DOHH2 (cell line): ENCODE results near the gene DAZAP1.

Experiments used
- H3F3A ChIP-seq: fragments of 200-600 bp; sonication (generic), shearing (Covaris generic); 2 replicates; pipeline ENCODE4 v1.6.0; 2016; ENCODE audit warnings: antibody characterized with exemption, mild to moderate bottlenecking; ENCODE audit not compliant: control insufficient read depth, insufficient read depth
- H3K27ac ChIP-seq: fragments of 200-600 bp; sonication (generic); 2 replicates; pipeline ENCODE4 v1.5.1; 2014; ENCODE audit warnings: low read depth, mild to moderate bottlenecking, low read length, moderate library complexity
- H3K27me3 ChIP-seq: fragments of 200-600 bp; sonication (generic); 2 replicates; pipeline ENCODE4 v1.6.1; 2014; ENCODE audit warnings: mild to moderate bottlenecking, low read length, mixed read lengths; ENCODE audit not compliant: control insufficient read depth
- H3K36me3 ChIP-seq: fragments of 200-600 bp; sonication (generic); 2 replicates; pipeline ENCODE4 v1.6.1; 2014; ENCODE audit warnings: mild to moderate bottlenecking, low read length, moderate library complexity, mixed read lengths; ENCODE audit not compliant: control insufficient read depth
- H3K4me1 ChIP-seq: fragments of 200-600 bp; sonication (generic); 2 replicates; pipeline ENCODE4 v1.6.1; 2014; ENCODE audit warnings: mild to moderate bottlenecking, low read length, mixed read lengths; ENCODE audit not compliant: control insufficient read depth
- H3K4me2 ChIP-seq: fragments of 200-600 bp; sonication (generic); 2 replicates; pipeline ENCODE4 v1.6.0; 2014; ENCODE audit warnings: mild to moderate bottlenecking, low read length, moderate library complexity
- H3K4me3 ChIP-seq: fragments of 200-600 bp; sonication (generic); 2 replicates; pipeline ENCODE4 v1.5.1; 2014; ENCODE audit warnings: mild to moderate bottlenecking, low read length, mixed read lengths
- H3K79me2 ChIP-seq: fragments of 200-600 bp; sonication (generic); 2 replicates; pipeline ENCODE4 v1.6.1; 2014; ENCODE audit warnings: mild to moderate bottlenecking, low read length, mixed read lengths; ENCODE audit not compliant: control insufficient read depth
- H3K9me2 ChIP-seq: fragments of 200-600 bp; sonication (generic); replicated peaks from 2 replicates; pipeline ENCODE4 v1.6.1; 2014; ENCODE audit warnings: mild to moderate bottlenecking, low read length, mixed read lengths; ENCODE audit not compliant: control insufficient read depth
- H3K9me3 ChIP-seq: fragments of 200-600 bp; sonication (generic); 2 replicates; pipeline ENCODE4 v1.6.1; 2014; ENCODE audit warnings: antibody characterized with exemption, low read length, mixed read lengths; ENCODE audit not compliant: control insufficient read depth, insufficient read depth
- H4K20me1 ChIP-seq: fragments of 200-600 bp; sonication (generic); 2 replicates; pipeline ENCODE4 v1.6.0; 2014; ENCODE audit warnings: low read depth, mild to moderate bottlenecking, antibody characterized with exemption, low read length, moderate library complexity; ENCODE audit not compliant: control insufficient read depth, insufficient read depth
- CTCF ChIP-seq: fragments of 200-600 bp; sonication (generic); IDR thresholded peaks from one replicate; pipeline ENCODE4 v1.5.1; 2014; ENCODE audit warnings: antibody characterized with exemption, mild to moderate bottlenecking, low read depth, low read length; ENCODE audit not compliant: poor library complexity, severe bottlenecking
- EZH2phosphoT487 ChIP-seq: fragments of 200-600 bp; sonication (generic); IDR thresholded peaks from 2 replicates; pipeline ENCODE4 v1.6.1; 2017; ENCODE audit warnings: borderline replicate concordance, mild to moderate bottlenecking, antibody characterized with exemption, low read length, moderate library complexity, mixed read lengths

The DAZAP1 gene

GRCh38 chr19:1423436-1424191 lies 16.2 kb downstream of the DAZAP1 start:
- no peaks in the 10 kb centered on the region; the same call in 1 of the 2 replicates for H4K20me1 ChIP-seq
- no peak overlapping the region for H3K4me3 ChIP-seq
- H3K9me2 ChIP-seq, result no peaks in the 10 kb centered on the region
- no peaks in the 10 kb centered on the region for H3K9me3 ChIP-seq
- no peaks in the 10 kb centered on the region for H3F3A ChIP-seq
- H3K4me2 ChIP-seq, result no peak overlapping the region
- H3K27ac ChIP-seq, result no peak overlapping the region
- no peaks in the 10 kb centered on the region for H3K4me1 ChIP-seq
- peaks cover 95% of the 10 kb centered on the region for H3K36me3 ChIP-seq
- TF ChIP-seq EZH2phosphoT487 (no peak), CTCF (no peak)
- H3K27me3 ChIP-seq, result no peaks in the 10 kb centered on the region
- peaks cover 77% of the 10 kb centered on the region for H3K79me2 ChIP-seq

DNA sequence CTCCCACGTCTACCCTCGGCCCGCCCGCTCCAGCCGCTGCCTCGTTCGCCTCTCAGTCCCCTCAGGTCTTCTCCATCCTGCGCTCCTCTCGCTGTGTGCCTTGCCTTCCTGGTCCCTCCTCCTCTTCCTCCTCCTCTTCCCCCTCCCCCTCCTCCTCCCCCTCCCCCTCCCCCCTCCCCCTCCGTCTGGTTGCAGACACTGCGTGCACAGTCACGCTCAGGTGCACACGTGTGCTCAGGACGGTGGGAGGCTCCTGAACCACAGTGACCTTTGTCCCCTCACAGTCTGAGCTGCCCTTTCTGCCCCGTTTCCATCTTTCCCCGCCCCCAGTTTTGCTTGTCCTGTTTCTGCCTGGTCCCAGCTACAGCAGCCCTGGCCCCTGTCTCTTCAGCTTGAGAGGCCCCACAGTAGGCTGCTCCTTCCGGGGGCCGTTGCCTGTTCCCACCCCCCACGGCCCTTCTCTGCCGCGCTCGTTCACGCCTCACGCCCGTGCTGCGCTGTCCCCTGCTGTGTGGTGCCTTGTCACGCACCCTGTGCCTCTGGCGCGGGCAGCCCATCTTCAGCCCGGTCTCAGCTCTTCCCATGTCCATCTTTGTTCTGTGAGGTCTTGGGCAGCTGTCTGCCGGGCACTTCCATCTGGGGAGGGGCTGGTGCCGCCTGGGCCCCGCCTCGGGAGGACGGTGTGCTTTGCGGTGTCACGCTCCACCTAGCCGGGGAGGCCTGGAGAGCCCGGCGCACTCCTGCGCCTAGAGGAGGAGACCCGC lies 17.0 kb downstream of the DAZAP1 start:
- H3K79me2 ChIP-seq, result peaks cover 70% of the 10 kb centered on the region
- no peaks in the 10 kb centered on the region for H3F3A ChIP-seq
- H3K27ac ChIP-seq, result no peak overlapping the region
- no peak overlapping the region for H3K4me2 ChIP-seq
- no peaks in the 10 kb centered on the region; the same call in 1 of the 2 replicates for H4K20me1 ChIP-seq
- H3K36me3 ChIP-seq, result peaks cover 95% of the 10 kb centered on the region
- H3K4me1 ChIP-seq, result no peaks in the 10 kb centered on the region
- TF ChIP-seq CTCF (no peak), EZH2phosphoT487 (no peak)
- no peak overlapping the region for H3K4me3 ChIP-seq
- H3K9me3 ChIP-seq, result no peaks in the 10 kb centered on the region
- no peaks in the 10 kb centered on the region for H3K9me2 ChIP-seq
- no peaks in the 10 kb centered on the region for H3K27me3 ChIP-seq

DNA sequence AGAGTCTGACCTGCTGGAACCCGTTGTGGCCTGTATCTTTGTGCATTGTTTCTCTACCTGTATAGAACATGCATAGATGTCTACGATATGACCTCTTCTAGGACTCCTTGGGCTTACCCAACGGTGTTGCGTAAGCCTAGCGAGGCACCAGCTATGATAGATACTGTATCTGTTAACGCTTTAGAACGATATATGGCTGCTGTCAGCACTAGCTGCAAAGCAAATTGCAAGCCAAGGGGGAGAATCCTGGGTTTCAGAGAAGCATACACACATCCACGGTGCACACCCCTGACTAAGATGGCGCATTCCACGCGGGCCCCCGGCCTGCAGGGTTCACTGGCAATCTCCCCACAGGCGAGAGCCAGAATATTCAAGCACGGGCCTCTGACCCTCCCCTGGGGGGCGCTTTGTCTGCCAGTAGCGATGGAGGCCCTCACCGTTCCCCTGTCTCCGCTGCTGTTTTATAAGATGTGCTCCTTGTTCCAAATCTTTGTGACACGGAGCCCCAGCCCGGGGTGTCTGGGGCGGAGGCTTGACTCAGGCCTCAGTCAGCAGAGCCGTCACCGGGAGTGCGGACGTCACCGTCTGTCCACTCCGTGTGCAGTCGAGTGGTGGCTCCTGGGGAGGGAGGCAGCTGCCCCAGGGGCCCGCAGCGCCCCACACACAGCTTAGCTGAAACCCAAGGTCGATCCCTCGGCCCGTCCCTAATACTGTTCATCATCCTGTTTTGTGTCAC lies 17.9 kb downstream of the DAZAP1 start:
- no peaks in the 10 kb centered on the region for H3K9me3 ChIP-seq
- no peaks in the 10 kb centered on the region for H3K27me3 ChIP-seq
- no peaks in the 10 kb centered on the region for H3K4me1 ChIP-seq
- no peak overlapping the region for H3K4me2 ChIP-seq
- H4K20me1 ChIP-seq, result no peaks in the 10 kb centered on the region; the same call in 1 of the 2 replicates
- H3K4me3 ChIP-seq, result no peak overlapping the region
- H3K27ac ChIP-seq, result no peak overlapping the region
- H3K36me3 ChIP-seq, result peaks cover 97% of the 10 kb centered on the region
- H3F3A ChIP-seq, result no peaks in the 10 kb centered on the region
- no peaks in the 10 kb centered on the region for H3K9me2 ChIP-seq
- peaks cover 65% of the 10 kb centered on the region for H3K79me2 ChIP-seq
- no peak for TF ChIP-seq CTCF
- TF ChIP-seq EZH2phosphoT487, result no peak
